MM.1S (cell line): ENCODE measurements around the gene FUT3.

ENCODE experiments used
- CTCF ChIP-seq: fragments of 300-600 bp; sonication (generic); IDR thresholded peaks from 2 replicates; pipeline ENCODE4 v1.5.1; 2016; ENCODE audit warnings: antibody characterized with exemption, low read length, mixed read lengths
- EZH2 ChIP-seq: fragments of 300-600 bp; sonication (generic); optimal IDR thresholded peaks from 2 replicates; pipeline ENCODE3; 2017; ENCODE audit warnings: low read depth, mild to moderate bottlenecking, antibody characterized with exemption, low read length, mixed read lengths

DNA sequence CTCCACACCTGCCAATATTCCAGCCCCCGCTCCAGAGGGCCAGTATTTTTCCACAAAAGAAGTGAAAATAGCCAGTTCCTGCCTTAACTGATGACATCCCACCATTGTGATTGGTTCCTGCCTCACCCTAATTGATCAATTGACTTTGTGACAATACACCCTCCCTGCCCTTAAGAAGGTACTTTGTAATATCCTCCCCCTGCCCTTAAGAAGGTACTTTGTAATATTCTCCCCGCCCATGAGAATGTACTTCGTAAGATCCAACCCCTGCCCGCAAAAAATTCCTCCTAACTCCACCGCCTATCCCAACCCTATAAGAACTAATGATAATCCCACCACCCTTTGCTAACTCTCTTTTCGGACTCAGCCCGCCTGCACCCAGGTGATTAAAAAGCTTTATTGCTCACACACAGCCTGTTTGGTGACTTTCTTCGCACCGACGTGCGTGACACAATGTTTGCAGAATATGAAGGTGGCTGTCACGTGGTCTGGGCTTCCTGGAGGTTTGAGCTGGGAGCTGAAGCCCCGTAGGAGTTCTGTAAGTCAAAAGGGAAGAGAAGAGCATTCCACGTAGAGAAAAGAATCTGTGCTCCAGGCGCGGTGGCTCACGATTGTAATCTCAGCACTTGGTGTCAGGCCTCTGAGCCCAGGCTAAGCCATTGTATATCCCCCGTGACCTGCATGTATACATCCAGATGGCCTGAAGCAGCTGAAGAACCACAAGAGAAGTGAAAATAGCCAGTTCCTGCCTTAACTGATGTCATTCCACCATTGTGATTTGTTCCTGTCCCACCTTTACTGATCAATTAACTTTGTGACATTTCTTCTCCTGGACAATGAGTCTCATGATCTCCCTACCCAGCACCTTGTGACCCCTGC is 6.2 kb upstream of the FUT3 start:
- TF ChIP-seq CTCF, result no peak
- TF ChIP-seq EZH2, result no peak
